Measurements from ENCODE around the gene SGSH.
"Not testable (repeated sequence)": the region's sequence is repeated elsewhere in the genome, so short reads cannot be mapped to it uniquely, and the experiment has no call there.

The SGSH gene

DNA sequence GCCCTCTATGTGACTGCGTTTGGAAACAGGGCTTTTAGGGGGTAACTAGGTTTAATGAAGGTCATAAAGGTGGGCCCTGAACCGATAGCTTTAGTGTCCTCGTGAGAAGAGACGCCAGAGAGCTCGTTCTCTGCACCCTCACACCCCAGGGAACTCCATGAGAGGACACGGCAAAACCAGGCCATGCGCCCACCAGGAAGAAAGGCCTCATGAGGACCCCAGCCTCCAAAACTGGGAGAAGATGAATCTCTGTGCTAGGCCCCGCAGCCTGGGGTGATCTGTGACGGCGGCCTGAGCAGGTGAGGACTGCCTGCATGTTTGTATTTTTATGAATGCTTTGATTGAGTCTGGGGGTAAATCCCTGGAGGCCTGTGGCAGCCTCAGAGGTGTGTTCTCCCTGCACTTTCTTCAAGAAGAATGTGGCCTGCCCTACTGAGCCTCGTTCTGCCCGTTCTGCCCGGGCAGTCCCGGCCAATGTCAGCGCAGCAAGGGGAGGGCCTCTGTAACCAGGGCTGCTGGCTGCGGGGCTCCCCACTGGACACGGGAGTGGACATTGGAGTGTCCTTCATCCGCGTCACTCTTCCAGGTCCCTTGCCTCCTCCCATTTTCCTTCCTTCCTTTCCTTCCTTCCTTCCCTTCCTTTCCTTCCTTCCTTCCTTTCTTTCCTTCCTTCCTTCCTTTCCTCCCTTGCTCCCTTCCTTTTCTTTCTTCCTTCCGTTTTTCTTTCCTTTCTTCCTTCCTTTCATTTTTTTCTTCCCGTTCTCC is 33.7 kb upstream of the SGSH start:
- DNase-seq (ENCODE audit: low read depth): no peak

DNA sequence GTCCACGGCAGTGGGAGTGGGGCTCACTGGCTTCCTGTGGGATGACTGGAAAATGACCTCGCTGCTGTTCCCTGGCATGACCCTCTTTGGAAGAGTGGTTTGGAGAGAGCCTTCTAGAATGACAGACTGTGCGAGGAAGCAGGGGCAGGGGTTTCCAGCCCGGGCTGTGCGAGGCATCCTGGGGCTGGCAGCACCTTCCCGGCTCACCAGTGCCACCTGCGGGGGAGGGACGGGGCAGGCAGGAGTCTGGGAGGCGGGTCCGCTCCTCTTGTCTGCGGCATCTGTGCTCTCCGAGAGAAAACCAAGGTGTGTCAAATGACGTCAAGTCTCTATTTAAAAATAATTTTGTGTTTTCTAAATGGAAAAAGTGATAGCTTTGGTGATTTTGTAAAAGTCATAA is 32.7 kb upstream of the SGSH start:
- DNase-seq (ENCODE audit: low read depth): no peak

DNA sequence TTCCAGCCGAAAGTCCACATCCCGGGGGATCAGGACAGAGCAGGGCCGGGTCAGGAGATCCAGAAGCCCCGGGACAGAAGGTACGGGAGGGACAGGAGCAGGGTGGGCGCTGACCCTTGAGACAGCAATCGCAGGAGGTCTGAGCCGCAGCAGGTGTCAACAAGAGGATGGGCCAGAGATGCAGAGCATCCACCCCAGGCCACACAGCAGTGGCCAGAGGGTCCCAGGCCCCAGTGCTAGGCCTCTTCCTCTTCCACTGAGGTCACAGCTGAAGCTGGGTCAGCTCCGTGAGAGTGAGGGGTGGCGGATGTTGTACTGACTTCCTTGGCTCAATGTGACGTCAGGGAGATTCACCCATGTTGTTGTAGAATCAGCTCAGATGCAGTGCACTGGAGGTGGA is 31.8 kb upstream of the SGSH start:
- no peak for DNase-seq (ENCODE audit: low read depth)

DNA sequence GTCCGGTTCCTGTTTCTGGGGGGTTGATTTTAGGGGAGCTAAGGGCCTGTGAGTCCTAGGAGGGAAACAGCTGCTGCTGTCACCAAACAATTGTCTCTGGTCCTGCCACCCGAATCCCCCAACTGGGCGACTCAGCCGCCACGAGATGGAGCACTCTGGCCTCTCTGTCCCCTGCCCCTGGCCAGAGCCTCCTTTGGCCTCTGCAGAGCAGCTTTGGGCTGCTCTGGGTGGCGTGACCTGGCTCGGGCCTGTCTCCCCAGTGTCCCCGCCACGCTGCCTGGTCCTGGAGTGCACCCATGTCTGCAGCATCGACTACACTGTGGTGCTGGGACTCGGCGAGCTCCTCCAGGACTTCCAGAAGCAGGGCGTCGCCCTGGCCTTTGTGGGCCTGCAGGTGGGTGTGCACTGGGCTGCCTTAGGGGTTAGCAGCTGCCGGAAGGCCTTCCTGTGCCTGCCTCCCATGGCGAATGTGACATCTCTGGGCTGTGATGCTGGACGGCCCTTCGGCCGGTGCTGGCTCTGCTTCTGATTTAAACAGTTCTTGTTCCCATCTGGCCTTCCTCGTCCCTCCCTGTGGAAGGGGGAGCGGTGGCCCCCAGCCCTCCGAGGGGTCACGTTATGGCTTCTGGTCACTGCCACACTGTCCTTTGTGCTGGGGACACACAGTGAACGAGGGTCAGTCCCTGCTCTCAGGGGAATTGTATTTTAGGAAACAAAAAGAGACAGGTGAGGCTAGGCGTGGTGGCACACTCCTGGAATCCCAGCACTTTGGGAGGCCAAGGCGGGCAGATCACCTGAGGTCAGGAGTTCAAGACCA is 29.0 kb upstream of the SGSH start:
- no peak for DNase-seq (ENCODE audit: low read depth)

DNA sequence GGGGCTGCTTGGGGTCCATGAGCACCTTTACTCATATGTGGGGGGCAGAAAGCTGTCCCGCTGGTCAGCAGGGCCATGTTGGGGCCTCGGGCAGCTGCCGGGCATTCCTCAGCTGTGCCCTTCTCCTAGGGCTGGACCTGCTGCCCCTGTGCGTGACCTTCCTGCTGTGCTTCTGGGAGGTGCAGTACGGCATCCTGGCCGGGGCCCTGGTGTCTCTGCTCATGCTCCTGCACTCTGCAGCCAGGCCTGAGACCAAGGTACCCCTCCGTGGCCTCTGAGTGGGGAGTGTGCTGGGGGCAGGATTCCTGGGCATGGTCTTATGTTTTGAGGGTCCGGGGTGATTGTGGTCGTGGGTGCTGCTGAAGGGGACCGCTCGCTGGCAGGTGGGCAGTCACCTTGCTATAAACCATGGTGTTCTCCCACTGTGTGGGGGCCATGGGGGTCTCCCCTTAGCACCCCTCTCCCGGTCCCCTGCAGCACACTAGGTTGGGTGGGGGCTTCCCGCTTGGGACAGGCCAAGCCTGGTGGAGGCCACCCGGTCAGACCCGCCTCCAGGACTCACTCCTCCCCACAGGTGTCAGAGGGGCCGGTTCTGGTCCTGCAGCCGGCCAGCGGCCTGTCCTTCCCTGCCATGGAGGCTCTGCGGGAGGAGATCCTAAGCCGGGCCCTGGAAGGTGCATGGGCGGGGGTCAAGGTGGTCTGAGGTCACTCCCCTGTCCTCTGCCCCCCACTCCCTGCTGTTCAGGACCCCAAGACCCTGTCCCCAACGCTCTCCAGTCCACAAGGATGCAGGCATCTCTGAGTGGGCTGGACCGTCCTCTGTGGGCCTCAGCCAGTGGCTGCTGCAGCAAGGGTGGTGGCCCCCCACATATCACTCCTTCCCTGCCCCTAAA is 28.1 kb upstream of the SGSH start:
- DNase-seq (ENCODE audit: low read depth): no peak

DNA sequence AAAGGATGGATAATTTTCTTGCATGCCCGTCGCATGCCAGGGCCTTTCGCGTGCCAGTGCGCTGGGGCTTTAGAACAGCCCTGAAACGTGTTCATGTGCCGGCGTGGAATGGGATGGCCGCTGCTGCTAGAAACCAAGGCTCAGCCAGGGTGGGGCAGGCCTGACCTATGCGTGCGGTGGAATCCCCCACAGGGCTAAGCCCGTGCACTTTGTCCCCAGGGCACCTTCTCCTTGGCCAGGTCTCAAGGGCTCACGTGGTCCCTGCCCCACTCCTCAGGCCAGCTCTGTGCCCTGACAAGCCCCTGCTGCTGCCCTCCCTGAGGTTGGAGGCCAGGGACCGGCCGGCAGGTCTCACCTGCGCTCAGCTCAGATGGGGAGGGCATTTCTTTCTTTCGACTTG is 27.4 kb upstream of the SGSH start:
- no peak for DNase-seq (ENCODE audit: low read depth)

DNA sequence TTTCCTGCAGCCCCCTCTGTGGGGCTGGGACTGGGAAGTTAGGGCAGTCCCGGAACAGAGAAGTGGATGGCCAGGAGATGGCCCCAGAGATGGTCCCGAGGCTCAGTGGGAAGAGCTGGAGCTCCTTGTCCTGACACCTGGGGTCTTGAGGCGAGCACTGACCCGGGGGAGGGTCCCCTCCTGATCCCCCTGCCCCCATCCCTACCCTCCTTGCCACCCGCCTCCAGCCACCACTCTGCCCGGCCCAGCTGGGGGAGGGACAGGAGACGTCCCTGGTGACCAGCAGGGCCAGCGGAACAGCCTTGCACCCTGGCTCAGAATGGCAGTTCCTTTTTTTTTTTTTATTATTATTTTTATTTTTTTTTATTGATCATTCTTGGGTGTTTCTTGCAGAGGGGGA is 26.6 kb upstream of the SGSH start:
- DNase-seq (ENCODE audit: low read depth): no peak

DNA sequence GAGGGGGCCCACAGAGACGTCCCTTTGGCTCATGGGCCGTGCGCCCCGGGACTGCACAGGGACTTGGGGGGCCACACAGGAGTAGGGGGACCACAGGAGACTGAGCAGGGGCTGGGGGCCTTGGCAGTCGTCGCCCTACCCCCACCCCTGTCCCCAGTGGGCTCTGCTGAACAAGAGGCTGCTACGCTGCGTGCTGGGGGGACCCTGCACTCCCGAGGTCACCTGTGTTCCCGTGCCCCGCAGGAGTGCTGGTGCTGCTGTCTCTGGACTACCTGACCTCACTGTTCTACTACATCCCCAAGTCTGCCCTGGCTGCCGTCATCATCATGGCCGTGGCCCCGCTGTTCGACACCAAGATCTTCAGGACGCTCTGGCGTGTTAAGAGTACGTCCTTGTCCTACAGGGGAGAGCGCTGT is 26.1 kb upstream of the SGSH start:
- no peak for DNase-seq (ENCODE audit: low read depth)

DNA sequence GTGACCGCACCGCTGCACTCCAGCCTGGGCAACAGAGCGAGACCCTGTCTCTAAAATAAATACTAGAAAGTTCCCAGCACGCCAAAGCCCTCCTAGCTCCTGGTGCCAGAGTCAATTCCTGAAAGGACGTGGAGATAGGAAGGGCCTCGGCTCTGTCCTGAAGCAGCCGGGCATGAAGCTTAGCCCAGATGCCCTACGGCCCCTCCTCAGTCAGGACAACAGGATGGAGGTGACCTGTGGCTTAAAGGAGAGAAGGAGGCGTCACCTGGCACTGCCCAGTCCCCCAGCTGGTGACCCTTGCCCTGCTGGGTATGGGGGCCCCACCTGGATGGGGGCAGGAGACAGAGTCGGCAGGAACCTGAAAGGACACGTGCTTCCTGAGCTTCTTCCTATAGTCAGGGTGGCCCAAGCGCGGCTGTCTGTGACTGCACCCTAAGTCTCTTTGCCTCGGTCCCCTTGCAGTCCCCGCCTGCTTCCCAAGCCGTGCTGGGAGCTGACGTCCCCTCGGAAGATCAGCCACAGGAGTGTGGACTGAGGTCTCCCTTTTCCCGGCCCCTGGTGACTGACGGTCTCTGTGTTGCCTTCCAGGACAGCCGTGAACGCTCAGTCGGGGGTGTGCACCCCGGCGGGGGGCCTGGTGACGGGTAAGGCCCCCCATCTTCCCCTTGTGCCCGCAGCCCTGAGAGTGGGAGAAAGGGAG is 25.6 kb upstream of the SGSH start:
- no peak for DNase-seq (ENCODE audit: low read depth)

DNA sequence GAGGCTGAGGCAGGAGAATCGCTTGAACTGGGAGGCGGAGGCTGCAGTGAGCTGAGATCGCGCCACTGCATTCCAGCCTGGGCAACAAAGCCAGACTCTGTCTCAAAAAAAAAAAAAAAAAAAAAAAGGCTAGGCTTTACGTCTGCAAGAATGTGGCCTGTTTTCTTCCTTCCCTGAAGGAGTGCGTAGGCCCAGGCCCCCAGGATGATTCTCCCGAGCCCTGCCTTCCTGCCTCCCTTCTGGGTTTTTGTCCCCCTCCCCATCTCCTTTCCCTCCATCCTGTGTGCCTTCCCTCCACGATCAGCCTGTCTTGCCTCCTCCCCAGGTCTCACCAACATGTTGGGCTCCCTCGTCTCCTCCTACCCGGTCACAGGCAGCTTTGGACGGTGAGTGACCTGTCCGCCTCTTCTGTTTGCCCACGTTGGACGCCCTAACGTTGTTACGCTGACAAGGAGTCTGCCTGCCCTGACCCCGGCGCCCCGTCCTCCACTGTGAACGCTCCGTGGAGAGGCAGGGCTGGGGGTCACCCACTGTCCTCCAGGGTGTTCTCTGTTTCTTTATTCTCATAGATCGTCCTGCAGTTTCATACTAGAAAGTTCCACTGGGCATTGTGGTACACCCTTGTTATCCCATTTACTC is 24.9 kb upstream of the SGSH start:
- no peak for DNase-seq (ENCODE audit: low read depth)

DNA sequence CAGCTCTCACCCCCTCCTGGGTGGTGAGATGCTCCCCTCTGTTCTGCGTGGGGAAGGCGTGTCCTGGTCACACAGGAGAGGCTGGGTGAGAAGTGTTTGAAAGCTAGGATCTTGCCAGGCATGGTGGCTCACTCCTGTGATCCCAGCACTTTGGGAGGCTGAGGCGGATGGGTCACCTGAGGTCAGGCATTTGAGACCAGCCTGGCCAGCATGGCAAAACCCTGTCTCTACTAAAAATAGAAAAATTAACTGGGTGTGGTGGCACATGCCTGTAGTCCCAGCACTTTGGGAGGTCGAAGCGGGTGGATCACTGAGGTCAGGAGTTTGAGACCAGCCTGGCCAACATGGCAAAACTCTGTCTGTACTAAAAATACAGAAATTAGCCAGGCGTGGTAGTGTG is 24.3 kb upstream of the SGSH start:
- not testable (repeated sequence) for DNase-seq (ENCODE audit: low read depth)

DNA sequence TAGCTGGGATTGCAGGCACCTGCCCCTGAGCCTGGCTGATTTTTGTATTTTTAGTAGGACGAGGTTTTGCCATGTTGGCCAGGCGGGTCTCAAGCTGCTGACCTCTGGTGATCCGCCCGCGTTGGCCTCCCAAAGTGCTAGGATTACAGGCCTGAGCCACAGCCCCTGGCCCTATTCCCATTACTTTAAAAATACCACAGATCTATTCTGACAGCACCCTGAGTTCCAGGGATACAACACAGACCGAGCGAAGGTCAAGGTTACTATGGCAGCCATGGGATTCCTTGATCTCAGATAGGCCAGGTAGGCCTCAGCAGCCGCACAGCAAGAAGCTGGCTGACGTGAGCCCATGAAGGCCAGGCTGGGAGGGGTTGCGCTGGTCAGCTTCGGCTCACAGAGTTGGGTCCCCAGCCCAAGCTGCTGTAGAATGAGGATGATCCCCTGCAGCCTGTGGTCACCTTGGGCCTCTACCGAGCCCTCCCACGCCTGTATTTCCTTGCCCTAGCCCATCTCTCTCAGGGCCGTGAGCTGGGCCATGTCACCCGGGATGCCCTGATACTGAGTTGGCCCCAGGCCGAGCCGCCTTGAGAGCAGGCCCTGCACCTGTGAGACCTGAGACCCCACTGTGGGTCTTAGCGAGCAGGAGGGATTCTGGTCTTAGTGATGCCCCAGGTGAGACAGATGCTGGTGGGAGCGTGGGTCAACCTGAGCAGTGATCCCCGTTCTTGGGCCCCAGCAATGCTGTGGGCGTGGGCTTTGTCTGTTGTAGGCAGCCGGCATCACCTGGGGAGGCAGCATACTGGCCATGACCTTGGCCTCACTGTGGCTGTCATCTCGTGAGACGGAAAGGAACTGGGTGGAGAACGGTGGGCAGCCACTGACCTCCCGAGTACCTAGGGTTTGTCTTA is 23.6 kb upstream of the SGSH start:
- DNase-seq (ENCODE audit: low read depth): no peak

DNA sequence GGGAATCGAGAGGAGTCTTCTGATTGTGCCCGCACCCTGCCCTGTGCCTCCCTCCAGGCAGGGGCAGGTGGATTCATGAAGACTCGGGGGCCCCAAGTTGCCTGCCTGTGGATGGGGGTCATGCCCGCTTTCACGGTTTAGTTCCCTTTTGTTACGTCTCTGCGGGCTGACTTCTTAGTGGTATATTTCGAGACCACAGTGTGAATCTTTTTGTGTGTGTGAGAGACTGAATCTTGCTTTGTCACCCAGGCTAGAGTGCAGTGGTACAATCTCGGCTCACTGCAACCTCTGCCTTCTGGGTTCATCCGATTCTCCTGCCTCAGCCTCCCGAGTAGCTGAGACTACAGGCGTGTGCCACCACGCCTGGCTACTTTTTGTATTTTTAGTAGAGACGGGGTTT is 22.4 kb upstream of the SGSH start:
- no peak for DNase-seq (ENCODE audit: low read depth)

DNA sequence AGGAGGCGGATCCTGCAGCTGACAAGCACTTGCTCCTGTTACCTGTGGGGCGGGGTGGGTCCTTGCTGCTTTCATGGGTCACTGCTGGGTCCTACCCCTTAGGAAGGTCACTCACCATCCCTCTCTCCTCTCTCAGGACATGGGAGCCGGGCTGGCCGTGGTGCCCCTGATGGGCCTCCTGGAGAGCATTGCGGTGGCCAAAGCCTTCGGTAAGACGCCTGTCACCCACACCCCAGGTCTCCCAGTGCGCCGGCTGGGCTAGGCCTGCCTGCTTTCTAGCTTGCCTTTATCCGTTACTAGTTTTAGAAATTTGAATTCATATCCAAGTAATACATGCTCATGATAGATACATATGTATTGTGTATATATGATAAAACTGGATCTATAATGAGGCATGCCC is 17.3 kb upstream of the SGSH start:
- no peak for DNase-seq (ENCODE audit: low read depth)

DNA sequence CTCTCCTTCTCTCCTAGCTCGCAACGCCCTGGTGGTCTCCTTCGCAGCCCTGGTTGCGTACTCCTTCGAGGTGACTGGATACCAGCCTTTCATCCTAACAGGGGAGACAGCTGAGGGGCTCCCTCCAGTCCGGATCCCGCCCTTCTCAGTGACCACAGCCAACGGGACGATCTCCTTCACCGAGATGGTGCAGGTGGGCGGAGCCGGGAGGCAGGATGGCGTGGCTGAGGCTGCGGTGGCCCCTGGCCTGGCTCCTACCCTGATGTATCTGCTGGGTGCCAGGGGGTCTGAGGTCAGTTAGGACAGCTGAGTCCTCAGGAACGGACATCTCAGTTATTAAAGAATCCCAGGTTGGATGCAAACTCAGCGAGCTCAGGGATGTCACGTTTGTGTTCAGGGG is 16.8 kb upstream of the SGSH start:
- no peak for DNase-seq (ENCODE audit: low read depth)

DNA sequence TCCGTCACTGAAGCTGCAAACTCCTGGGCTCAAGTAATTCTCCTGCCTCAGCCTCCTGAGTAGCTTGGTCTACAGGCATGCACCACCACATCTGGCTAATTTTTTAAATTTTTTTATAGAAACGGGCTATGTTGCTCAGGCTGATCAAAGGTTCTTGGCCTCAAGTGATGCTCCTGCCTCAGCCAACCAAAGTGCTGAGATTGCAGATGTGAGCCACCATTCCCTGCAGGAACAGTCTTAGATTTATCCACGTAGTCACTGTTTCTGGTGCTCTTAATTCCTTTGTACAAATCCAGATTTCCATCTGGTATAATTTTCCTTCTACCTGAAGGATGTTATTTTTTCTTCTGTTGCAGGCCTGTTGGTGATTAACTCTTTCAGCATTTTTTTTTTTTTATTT is 13.1 kb upstream of the SGSH start:
- DNase-seq (ENCODE audit: low read depth): no peak

DNA sequence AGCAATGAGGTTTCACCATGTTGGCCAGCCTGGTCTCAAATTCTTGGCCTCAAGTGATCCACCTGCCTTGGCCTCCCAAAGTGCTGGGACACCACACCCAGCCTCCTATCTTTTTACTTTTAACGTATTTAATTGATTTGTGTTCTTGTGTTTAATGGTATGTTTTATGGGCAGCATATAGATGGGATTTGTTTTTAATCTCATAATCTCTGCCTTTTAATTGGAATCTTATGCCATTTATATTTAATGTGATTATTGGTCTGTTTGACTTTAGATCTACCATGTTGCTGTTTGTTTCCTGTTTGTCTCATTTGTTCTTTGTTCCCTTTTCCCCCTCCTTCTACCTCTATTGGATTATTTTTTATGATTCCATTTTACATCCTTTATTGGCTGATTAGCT is 12.3 kb upstream of the SGSH start:
- DNase-seq (ENCODE audit: low read depth): no peak

DNA sequence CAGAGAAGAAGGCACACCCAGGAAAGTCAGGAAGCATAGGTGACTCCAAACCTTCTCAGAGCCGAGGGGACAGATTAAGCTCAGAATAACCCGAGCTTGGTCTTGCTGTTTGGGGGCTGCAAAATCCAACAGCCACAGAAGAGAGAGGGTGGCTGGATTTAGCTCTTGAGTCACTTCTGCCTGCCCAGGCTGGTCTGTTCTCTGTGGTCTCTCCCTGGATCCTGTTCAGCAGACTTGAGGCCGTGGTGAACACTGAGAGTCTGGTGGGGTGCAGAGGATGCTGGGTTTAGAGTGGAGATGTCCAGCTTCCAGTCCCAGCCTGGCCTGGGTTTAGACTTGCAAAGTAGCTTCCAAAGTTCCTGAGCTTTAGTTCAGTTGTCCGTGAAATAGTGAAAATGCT is 8.9 kb upstream of the SGSH start:
- DNase-seq (ENCODE audit: low read depth): no peak

DNA sequence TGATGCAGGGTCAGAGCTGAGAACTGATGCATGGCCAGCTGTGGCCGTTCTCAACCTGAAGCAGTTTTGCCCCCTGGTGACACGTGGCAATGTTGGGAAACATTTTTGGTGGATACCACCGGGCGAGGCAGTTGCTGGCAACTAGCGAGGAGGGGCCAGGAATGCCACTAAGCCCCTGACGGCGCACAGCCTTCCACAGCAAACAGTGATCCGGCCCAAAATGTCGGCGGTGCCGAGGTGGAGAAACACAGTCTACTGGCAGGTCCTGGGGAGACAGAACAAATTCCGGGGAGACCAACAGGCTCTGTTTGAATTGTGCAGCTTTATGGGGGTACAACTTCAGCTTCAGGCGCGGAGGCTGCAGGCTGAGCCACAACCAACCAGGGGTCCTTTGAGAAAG is 8.3 kb upstream of the SGSH start:
- DNase-seq (ENCODE audit: low read depth): no peak

DNA sequence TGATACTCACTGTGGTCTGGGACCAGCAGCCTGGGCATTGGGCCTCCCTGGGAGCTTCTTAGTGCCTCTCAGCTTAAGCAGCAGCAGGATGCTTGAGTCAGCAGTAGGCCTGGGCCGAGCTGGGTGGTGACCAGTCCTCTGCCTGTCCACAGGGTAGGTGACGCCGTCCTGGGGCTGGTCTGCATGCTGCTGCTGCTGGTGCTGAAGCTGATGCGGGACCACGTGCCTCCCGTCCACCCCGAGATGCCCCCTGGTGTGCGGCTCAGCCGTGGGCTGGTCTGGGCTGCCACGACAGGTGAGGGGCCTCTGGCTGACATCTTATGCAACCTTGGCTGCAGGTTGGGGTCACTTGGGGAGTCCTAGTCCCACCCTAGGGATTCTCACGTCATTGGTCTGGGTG is 7.5 kb upstream of the SGSH start:
- DNase-seq (ENCODE audit: low read depth): no peak

DNA sequence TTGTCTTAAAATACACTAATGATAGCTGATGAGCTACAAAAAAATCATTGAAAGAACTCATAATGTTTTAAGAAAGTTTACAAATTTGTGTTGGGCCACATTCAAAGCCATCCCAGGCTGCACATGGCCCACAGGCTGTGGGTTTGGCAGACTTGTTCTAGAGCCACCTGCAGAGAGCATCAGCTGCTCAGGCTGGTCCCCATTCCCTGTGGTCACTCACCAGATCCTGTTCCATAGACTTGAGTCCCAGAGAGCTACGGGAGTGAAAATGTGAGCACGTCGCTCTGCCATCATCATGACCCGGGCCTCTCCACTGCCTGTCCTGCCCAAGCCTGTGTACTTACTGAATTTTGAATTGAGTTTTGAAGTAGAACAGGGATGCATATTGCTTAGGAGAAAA is 7.0 kb upstream of the SGSH start:
- no peak for DNase-seq (ENCODE audit: low read depth)
